Loucy (cell line): Measurements from ENCODE around the gene MST1R.

Experiments used
- H2AFZ ChIP-seq: fragments of 200-600 bp; sonication (generic); 2 replicates; pipeline ENCODE4 v1.6.0; 2016; ENCODE audit warnings: antibody characterized with exemption, mild to moderate bottlenecking, low read length, moderate library complexity
- H3F3A ChIP-seq: fragments of 200-600 bp; 2 replicates; pipeline ENCODE4 v1.6.0; 2016; ENCODE audit warnings: antibody characterized with exemption, low read depth, mild to moderate bottlenecking
- H3K27me3 ChIP-seq: fragments of 200-600 bp; sonication (generic); 2 replicates; pipeline ENCODE4 v1.6.1; 2014; ENCODE audit warnings: low read length, mild to moderate bottlenecking; ENCODE audit not compliant: insufficient read depth, poor library complexity, severe bottlenecking
- H3K36me3 ChIP-seq: fragments of 200-600 bp; sonication (generic); 2 replicates; pipeline ENCODE4 v1.6.1; 2016; ENCODE audit warnings: low read length; ENCODE audit not compliant: insufficient read depth
- H3K4me1 ChIP-seq: fragments of 200-600 bp; sonication (generic); 2 replicates; pipeline ENCODE4 v1.5.1; 2014; ENCODE audit warnings: low read length, mild to moderate bottlenecking; ENCODE audit not compliant: insufficient read depth, poor library complexity, severe bottlenecking
- H3K4me2 ChIP-seq: fragments of 200-600 bp; sonication (generic); 2 replicates; pipeline ENCODE4 v1.6.0; 2014; ENCODE audit warnings: antibody characterized with exemption, low read length, low read depth, mild to moderate bottlenecking; ENCODE audit not compliant: poor library complexity, severe bottlenecking
- H3K4me3 ChIP-seq: fragments of 200-600 bp; sonication (generic); 2 replicates; pipeline ENCODE4 v1.5.1; 2014; ENCODE audit warnings: low read length, mild to moderate bottlenecking, mixed read lengths; ENCODE audit not compliant: poor library complexity, severe bottlenecking
- H3K79me2 ChIP-seq: fragments of 200-600 bp; sonication (generic); 2 replicates; pipeline ENCODE4 v1.6.1; 2014; ENCODE audit warnings: low read length; ENCODE audit not compliant: insufficient read depth
- H3K9ac ChIP-seq: fragments of 200-600 bp; sonication (generic); 2 replicates; pipeline ENCODE4 v1.6.0; 2014; ENCODE audit warnings: mild to moderate bottlenecking, low read depth, low read length, moderate library complexity; ENCODE audit not compliant: poor library complexity, severe bottlenecking
- H3K9me2 ChIP-seq: fragments of 200-600 bp; sonication (generic); replicated peaks from 2 replicates; pipeline ENCODE4 v1.6.1; 2016; ENCODE audit warnings: low read depth, low read length, mixed read lengths
- H3K9me3 ChIP-seq: fragments of 200-600 bp; sonication (generic); 2 replicates; pipeline ENCODE4 v1.6.1; 2014; ENCODE audit warnings: mild to moderate bottlenecking, antibody characterized with exemption, low read length, low read depth; ENCODE audit not compliant: insufficient read depth
- H4K20me1 ChIP-seq: fragments of 200-600 bp; sonication (generic); 2 replicates; pipeline ENCODE4 v1.6.0; 2014; ENCODE audit warnings: antibody characterized with exemption, low read length, mild to moderate bottlenecking; ENCODE audit not compliant: insufficient read depth, poor library complexity, severe bottlenecking
- CTCF ChIP-seq: fragments of 200-600 bp; sonication (generic); conservative IDR thresholded peaks from 2 replicates; pipeline ENCODE4 v1.5.1; 2014; ENCODE audit warnings: mild to moderate bottlenecking, antibody characterized with exemption, low read length
- EZH2phosphoT487 ChIP-seq: fragments of 200-600 bp; IDR thresholded peaks from 2 replicates; pipeline ENCODE4 v1.6.1; 2018; ENCODE audit warnings: antibody characterized with exemption, mild to moderate bottlenecking, moderate library complexity, borderline replicate concordance

MST1R gene

DNA sequence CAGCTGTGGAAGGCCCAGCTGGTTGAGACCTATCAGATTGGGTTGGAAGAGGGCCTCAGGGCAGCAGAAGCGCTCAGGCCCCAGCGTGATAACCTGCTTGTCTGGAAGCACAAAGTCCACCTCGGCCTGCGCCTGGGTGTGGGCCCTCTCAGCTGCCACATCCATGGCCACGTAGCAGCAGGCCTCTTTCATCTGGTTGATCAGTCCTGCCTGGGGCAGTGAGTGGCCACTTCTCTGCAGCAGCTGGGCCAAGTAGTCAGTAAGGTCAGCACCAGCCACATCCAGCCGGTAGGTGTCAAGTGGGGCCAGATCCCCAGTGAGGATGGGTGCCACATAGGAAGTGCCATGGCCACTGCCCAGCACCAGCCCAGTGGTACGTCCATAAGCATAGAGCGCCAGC, 30.1 kb downstream of the MST1R start:
- TF ChIP-seq CTCF, result no peak
- no peak for TF ChIP-seq EZH2phosphoT487
- Histone ChIP-seq H3K4me1 (no peaks in the 10 kb centered on the region), H4K20me1 (no peaks in the 10 kb centered on the region), H3K9me2 (no peaks in the 10 kb centered on the region), H3F3A (no peaks in the 10 kb centered on the region), H3K9ac (no peak overlapping the region), H3K79me2 (no peaks in the 10 kb centered on the region), H3K9me3 (no peaks in the 10 kb centered on the region), H2AFZ (no peak overlapping the region), H3K36me3 (no peaks in the 10 kb centered on the region), H3K4me3 (no peak overlapping the region), H3K27me3 (no peaks in the 10 kb centered on the region), H3K4me2 (no peak overlapping the region)

DNA sequence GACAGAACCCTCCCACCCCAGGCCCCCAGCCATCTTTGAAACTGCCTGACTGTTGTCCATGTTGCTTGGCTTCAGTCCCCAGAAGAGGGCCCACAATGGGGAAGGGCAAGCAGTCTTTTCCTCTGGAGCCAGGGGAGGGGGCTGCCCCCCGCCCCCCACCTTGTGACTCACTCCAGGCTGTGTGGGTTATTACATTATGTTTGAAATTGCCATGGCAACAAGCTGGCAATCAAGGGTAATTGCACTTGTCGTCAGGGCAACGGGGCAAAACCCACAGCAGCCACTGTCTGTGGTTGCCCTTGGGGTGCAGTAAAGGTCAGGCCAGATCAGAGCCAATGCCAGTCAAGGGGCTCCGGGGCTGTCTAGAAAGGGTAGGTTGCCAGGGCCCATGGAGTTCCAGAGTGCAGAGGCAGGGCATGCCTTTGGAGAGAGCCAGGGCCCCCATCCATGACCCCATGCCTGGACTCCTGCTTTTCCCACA, 30.8 kb downstream of the MST1R start:
- H3K36me3 ChIP-seq, result no peaks in the 10 kb centered on the region
- no peaks in the 10 kb centered on the region for H4K20me1 ChIP-seq
- no peaks in the 10 kb centered on the region for H3K4me1 ChIP-seq
- H3F3A ChIP-seq, result no peaks in the 10 kb centered on the region
- no peaks in the 10 kb centered on the region for H3K27me3 ChIP-seq
- no peak overlapping the region for H3K4me2 ChIP-seq
- H3K9me2 ChIP-seq, result no peaks in the 10 kb centered on the region
- H3K9me3 ChIP-seq, result no peaks in the 10 kb centered on the region
- TF ChIP-seq CTCF (no peak), EZH2phosphoT487 (no peak)
- no peak overlapping the region for H3K4me3 ChIP-seq
- H3K9ac ChIP-seq, result no peak overlapping the region
- no peak overlapping the region for H2AFZ ChIP-seq
- H3K79me2 ChIP-seq, result no peaks in the 10 kb centered on the region

GRCh38 chr3:49871531-49872153, 32.0 kb downstream of the MST1R start:
- Histone ChIP-seq H4K20me1 (no peaks in the 10 kb centered on the region), H3K36me3 (no peaks in the 10 kb centered on the region), H2AFZ (no peak overlapping the region), H3K9me3 (no peaks in the 10 kb centered on the region), H3F3A (no peaks in the 10 kb centered on the region), H3K9me2 (no peaks in the 10 kb centered on the region), H3K79me2 (no peaks in the 10 kb centered on the region), H3K27me3 (no peaks in the 10 kb centered on the region), H3K4me3 (no peak overlapping the region), H3K9ac (no peak overlapping the region), H3K4me2 (no peak overlapping the region), H3K4me1 (no peaks in the 10 kb centered on the region)
- TF ChIP-seq CTCF (no peak), EZH2phosphoT487 (no peak)
